Stimulated activated CD4-positive, alpha-beta T cell treated with anti-CD3 and anti-CD28 coated beads, Interleukin-1b, Interleukin-23, amount 100 ng/mL, for 24 hours (primary cell): ENCODE measurements around the gene NOP53.
"Not testable (repeated sequence)": the region's sequence is repeated elsewhere in the genome, so short reads cannot be mapped to it uniquely, and the experiment has no call there.

Experiments used
- DNase-seq, 4 experiments: peaks; one replicate each; pipeline ENCODE4 v3.0.0-alpha.2; 2020; ENCODE audit warnings: low read depth in 4 of 4, low spot score in 1 of 4

The NOP53 gene

GRCh38 chr19:47803148-47803547 is 57.8 kb downstream of the NOP53 start:
- DNase-seq, result not testable (repeated sequence)

GRCh38 chr19:47803671-47804070 is 58.3 kb downstream of the NOP53 start:
- not testable (repeated sequence) for DNase-seq

- DNase-seq, result not testable (repeated sequence)
These were observed 59.1 kb downstream of the NOP53 start, which contains the start of gene TPRX1 for GRCh38 chr19:47804451-47804850. TPRX1 (minus strand) TSS chr19:47804551; CDS start chr19:47804539, 12 bp downstream.

- no peak for DNase-seq
These were observed 60.0 kb downstream of the NOP53 start for GRCh38 chr19:47805313-47805712.

GRCh38 chr19:47806435-47806834 is 61.1 kb downstream of the NOP53 start:
- DNase-seq, result no peak
